Ishikawa (cell line): ENCODE data around the gene AGPS.

Experiments
- CREB1 ChIP-seq: IDR thresholded peaks from 2 replicates; pipeline ENCODE4 v1.6.1; 2012; ENCODE audit warnings: low read depth
- EGR1 ChIP-seq: IDR thresholded peaks from 2 replicates; pipeline ENCODE4 v1.6.1; 2012
- EP300 ChIP-seq: IDR thresholded peaks from 2 replicates; pipeline ENCODE4 v1.6.1; 2012; ENCODE audit warnings: borderline replicate concordance
- FOXM1 ChIP-seq: IDR thresholded peaks from 2 replicates; pipeline ENCODE4 v1.6.1; 2012; ENCODE audit warnings: low read depth, borderline replicate concordance
- MAX ChIP-seq: IDR thresholded peaks from 2 replicates; pipeline ENCODE4 v1.6.1; 2012
- TAF1 ChIP-seq: IDR thresholded peaks from 2 replicates; pipeline ENCODE4 v1.6.1; 2012; ENCODE audit warnings: low read depth, mild to moderate bottlenecking
- USF1 ChIP-seq: IDR thresholded peaks from 2 replicates; pipeline ENCODE4 v1.6.1; 2012
- YY1 ChIP-seq: IDR thresholded peaks from 2 replicates; pipeline ENCODE4 v1.6.1; 2012; ENCODE audit warnings: low read depth

GRCh38 chr2:177397481-177398289 lies 5.1 kb downstream of the AGPS start:
- TF ChIP-seq TAF1 = no peak
- TF ChIP-seq EGR1 = no peak
- no peak for TF ChIP-seq YY1
- no peak; the same call in 1 of the 2 replicates for TF ChIP-seq EP300
- no peak for TF ChIP-seq FOXM1
- TF ChIP-seq MAX = no peak
- TF ChIP-seq CREB1 = no peak
- TF ChIP-seq USF1 = no peak
